GM12891 (cell line): ENCODE results near the gene TAS2R31.
"Not testable (repeated sequence)": the region's sequence is repeated elsewhere in the genome, so short reads cannot be mapped to it uniquely, and the experiment has no call there.

ENCODE experiments used
- POLR2A ChIP-seq: IDR thresholded peaks from 2 replicates; pipeline ENCODE4 v1.6.1; 2011; ENCODE audit warnings: low read depth, low read length, control low read depth
- SPI1 ChIP-seq: IDR thresholded peaks from 2 replicates; pipeline ENCODE4 v1.6.1; 2011; ENCODE audit warnings: low read depth, low read length, control low read depth
- TAF1 ChIP-seq: IDR thresholded peaks from 2 replicates; pipeline ENCODE4 v1.6.1; 2011; ENCODE audit warnings: low read depth, low read length, control low read depth

GRCh38 chr12:11041366-11041765, 10.2 kb upstream of the TAS2R31 start:
- not testable (repeated sequence) for TF ChIP-seq TAF1, POLR2A, SPI1
